GM21529 (cell line): ENCODE measurements around the gene LBHD1.
"Not testable (repeated sequence)": the region's sequence is repeated elsewhere in the genome, so short reads cannot be mapped to it uniquely, and the experiment has no call there.

ENCODE experiments used
- ATAC-seq: cut with Tn5 transposase; IDR thresholded peaks from one replicate; pipeline ENCODE4 v1.9.1; 2021; ENCODE audit not compliant: unreplicated experiment

LBHD1 gene

GRCh38 chr11:62694455-62695167 lies 22.5 kb upstream of the LBHD1 start:
- ATAC-seq = no peak

- ATAC-seq = not testable (repeated sequence)
Measured at GRCh38 chr11:62693624-62694023, 21.6 kb upstream of the LBHD1 start.

GRCh38 chr11:62689421-62690183 lies 17.5 kb upstream of the LBHD1 start, which contains the start of gene LRRN4CL:
LRRN4CL (minus strand) TSS chr11:62689530; CDS start chr11:62688508, 1,022 bp downstream.
- ATAC-seq = no peak

- no peak for ATAC-seq
Measured at GRCh38 chr11:62688491-62688890, 16.4 kb upstream of the LBHD1 start.

- ATAC-seq = no peak
Measured at GRCh38 chr11:62687508-62688396, 15.7 kb upstream of the LBHD1 start.

- ATAC-seq = no peak
Measured at GRCh38 chr11:62682518-62682917, 10.5 kb upstream of the LBHD1 start.

- ATAC-seq = peak; percentile 55
Measured at GRCh38 chr11:62680825-62681240, 8.8 kb upstream of the LBHD1 start.

GRCh38 chr11:62678770-62679696 lies 7.0 kb upstream of the LBHD1 start, which contains the start of gene UBXN1:
UBXN1 (minus strand) TSS chr11:62679073; CDS start chr11:62678923, 150 bp downstream.
- ATAC-seq = peak; percentile 66

- no peak for ATAC-seq
Measured at GRCh38 chr11:62678433-62678769, 6.3 kb upstream of the LBHD1 start.

GRCh38 chr11:62677714-62678113 lies 5.6 kb upstream of the LBHD1 start:
- ATAC-seq = no peak

- no peak for ATAC-seq
Measured at GRCh38 chr11:62677156-62677555, 5.1 kb upstream of the LBHD1 start.

- no peak for ATAC-seq
Measured at GRCh38 chr11:62676698-62677097, 4.6 kb upstream of the LBHD1 start.

GRCh38 chr11:62675415-62675814 lies 3.3 kb upstream of the LBHD1 start:
- not testable (repeated sequence) for ATAC-seq

- no peak for ATAC-seq
Measured at GRCh38 chr11:62673196-62673525, 1.1 kb upstream of the LBHD1 start.

GRCh38 chr11:62671236-62671607 lies 845 bp downstream of the LBHD1 start:
- ATAC-seq = peak; percentile 8

GRCh38 chr11:62669420-62670161 lies 2.5 kb downstream of the LBHD1 start:
- ATAC-seq = no peak

- no peak for ATAC-seq
Measured at GRCh38 chr11:62667460-62667859, 4.6 kb downstream of the LBHD1 start.

GRCh38 chr11:62666259-62666926 lies 5.7 kb downstream of the LBHD1 start:
- ATAC-seq = no peak

GRCh38 chr11:62665599-62666258 lies 6.3 kb downstream of the LBHD1 start:
- peak; percentile 12 for ATAC-seq
